ENCODE measurements around the gene KCNIP4. TPM values are rescaled to one million over a fixed set of nuclear protein-coding genes. Genes with fewer than 3 reads are reported as not detected.

Gene KCNIP4
- total and polyA plus RNA-seq, 2 donors (not counting 1 experiment from before 2014, with no cell fraction given) = not detected

GRCh38 chr4:21688596-21689265 is 259.8 kb downstream of the KCNIP4 start:
- no peak overlapping the region for H3K27ac Mint-ChIP-seq
- WGBS (ENCODE audit: insufficient coverage) = 21% methylated on average over 1 of the region's 3 CpGs
- no peaks in the 10 kb centered on the region for H4K20me1 ChIP-seq (ENCODE audit: control insufficient read depth, insufficient read depth, low read length, poor library complexity, severe bottlenecking)
- CTCF ChIA-PET = no interaction called here
- no peaks in the 10 kb centered on the region for H3K4me1 Mint-ChIP-seq
- ATAC-seq (ENCODE audit: low read depth) (no peak), DNase-seq (no peak)
- no peak overlapping the region for H3K4me3 ChIP-seq (ENCODE audit: control extremely low read depth in 1 of 5, extremely low read depth in 1 of 5, insufficient read depth in 1 of 5, low read depth in 2 of 5, low read length in 4 of 5)
- POLR2A ChIA-PET = no interaction called here
- intact Hi-C loops (cut with micrococcal nuclease) = no loop called here
- no peaks in the 10 kb centered on the region for H3K27me3 Mint-ChIP-seq
- no peak overlapping the region for H3K4me3 Mint-ChIP-seq
- peaks cover 5% of the 10 kb centered on the region for H3K9me3 Mint-ChIP-seq (ENCODE audit: insufficient read depth)
- no peak overlapping the region for H2AFZ ChIP-seq (ENCODE audit: insufficient read depth, low read depth, low read length, poor library complexity, severe bottlenecking)
- H3K36me3 ChIP-seq (replicated peaks in 1 of 2; ENCODE audit: control extremely low read depth in 1 of 2, control insufficient read depth in 1 of 2, extremely low read depth in 1 of 2, insufficient read depth in 2 of 2, low read length in 1 of 2) = no peaks in the 10 kb centered on the region
- no peak overlapping the region for H3K4me2 ChIP-seq (replicated peaks; ENCODE audit: low read depth, low read length, poor library complexity, severe bottlenecking)
- TF ChIP-seq EZH2 (IDR thresholded peaks at IDR 0.05; ENCODE audit: borderline replicate concordance, insufficient read depth, low read depth, low read length, poor library complexity, severe bottlenecking) (no peak), CTCF (IDR thresholded peaks at IDR 0.05) (no peak)
- H3K27ac ChIP-seq (ENCODE audit: low read length in 2 of 2) = no peak overlapping the region
- no peaks in the 10 kb centered on the region for H3K27me3 ChIP-seq (replicated peaks in 1 of 4; ENCODE audit: control extremely low read depth in 1 of 4, control insufficient read depth in 3 of 4, insufficient read depth in 4 of 4, low read length in 3 of 4)
- no peaks in the 10 kb centered on the region for H3K4me1 ChIP-seq (ENCODE audit: control insufficient read depth in 2 of 2, insufficient read depth in 2 of 2, low read length in 2 of 2)
- no peaks in the 10 kb centered on the region for H3K79me2 ChIP-seq (ENCODE audit: control insufficient read depth, insufficient read depth, low read length)
- no peak overlapping the region for H3K9ac ChIP-seq (ENCODE audit: low read length)
- no peaks in the 10 kb centered on the region for H3K9me3 ChIP-seq (ENCODE audit: control extremely low read depth in 1 of 3, control insufficient read depth in 2 of 3, insufficient read depth in 1 of 3, low read length in 2 of 3)

DNA sequence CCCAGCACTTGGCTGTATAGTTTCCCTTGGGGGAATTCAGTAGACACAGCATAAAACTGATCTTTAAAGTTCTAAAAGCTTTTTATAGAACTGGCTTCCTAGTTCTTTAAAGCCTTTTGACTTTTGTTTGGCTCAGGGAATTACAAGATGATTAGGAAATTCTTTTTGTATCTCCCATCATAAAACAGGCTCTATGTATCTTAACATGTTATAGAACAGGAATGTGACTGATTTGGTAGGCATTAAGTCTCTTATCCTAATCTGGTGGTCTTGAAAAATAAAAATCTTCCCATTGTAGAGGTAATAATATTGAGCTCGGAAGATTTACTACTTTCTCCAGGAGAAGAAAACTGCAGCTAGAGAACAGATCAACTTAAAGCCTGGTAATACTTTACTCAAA is 262.7 kb downstream of the KCNIP4 start:
- no peak for DNase-seq
- CTCF ChIA-PET = no interaction called here
- no peaks in the 10 kb centered on the region for H3K4me1 ChIP-seq (ENCODE audit: control insufficient read depth in 2 of 2, insufficient read depth in 2 of 2, low read length in 2 of 2)
- POLR2A ChIA-PET = no interaction called here
- TF ChIP-seq EZH2 (IDR thresholded peaks at IDR 0.05; ENCODE audit: borderline replicate concordance, insufficient read depth, low read depth, low read length, poor library complexity, severe bottlenecking) = no peak
- no peak for TF ChIP-seq CTCF (IDR thresholded peaks at IDR 0.05)
- no peaks in the 10 kb centered on the region for H3K27me3 ChIP-seq (replicated peaks in 1 of 4; ENCODE audit: control extremely low read depth in 1 of 4, control insufficient read depth in 3 of 4, insufficient read depth in 4 of 4, low read length in 3 of 4)
- H3K4me3 Mint-ChIP-seq = no peak overlapping the region
- no peak overlapping the region for H3K4me3 ChIP-seq (ENCODE audit: control extremely low read depth in 1 of 5, extremely low read depth in 1 of 5, insufficient read depth in 1 of 5, low read depth in 2 of 5, low read length in 4 of 5)
- H3K4me1 Mint-ChIP-seq = no peaks in the 10 kb centered on the region
- no peaks in the 10 kb centered on the region for H3K79me2 ChIP-seq (ENCODE audit: control insufficient read depth, insufficient read depth, low read length)
- H3K36me3 ChIP-seq (replicated peaks in 1 of 2; ENCODE audit: control extremely low read depth in 1 of 2, control insufficient read depth in 1 of 2, extremely low read depth in 1 of 2, insufficient read depth in 2 of 2, low read length in 1 of 2) = no peaks in the 10 kb centered on the region
- H4K20me1 ChIP-seq (ENCODE audit: control insufficient read depth, insufficient read depth, low read length, poor library complexity, severe bottlenecking) = no peaks in the 10 kb centered on the region
- no peak overlapping the region for H3K27ac ChIP-seq (ENCODE audit: low read length in 2 of 2)
- no peak for ATAC-seq (ENCODE audit: low read depth)
- H3K27ac Mint-ChIP-seq = no peak overlapping the region
- peaks cover 0 to 4% (median 0%) of the 10 kb centered on the region in 3 donors for H3K9me3 ChIP-seq (ENCODE audit: control extremely low read depth in 1 of 3, control insufficient read depth in 2 of 3, insufficient read depth in 1 of 3, low read length in 2 of 3)
- H2AFZ ChIP-seq (ENCODE audit: insufficient read depth, low read depth, low read length, poor library complexity, severe bottlenecking) = no peak overlapping the region
- H3K4me2 ChIP-seq (replicated peaks; ENCODE audit: low read depth, low read length, poor library complexity, severe bottlenecking) = no peak overlapping the region
- H3K9me3 Mint-ChIP-seq (ENCODE audit: insufficient read depth) = peaks cover 8% of the 10 kb centered on the region
- no peaks in the 10 kb centered on the region for H3K27me3 Mint-ChIP-seq
- H3K9ac ChIP-seq (ENCODE audit: low read length) = no peak overlapping the region
- intact Hi-C loops (cut with micrococcal nuclease) = no loop called here
- no CpG with 5 or more reads among the region's 1 CpG for WGBS (ENCODE audit: insufficient coverage)
